H54 (cell line): ENCODE results near the gene IFNL4.

ENCODE experiments used
- DNase-seq: peaks from one replicate; pipeline ENCODE4 v3.0.0; 2011; ENCODE audit warnings: low spot score, mixed read lengths; ENCODE audit not compliant: insufficient read length
- FAIRE-seq: peaks from 3 replicates; lab custom pipeline; 2011; peaks lifted over from hg19 to GRCh38; lab: Jason Lieb, UNC
- POLR2A ChIP-seq: IDR thresholded peaks from 2 replicates; pipeline ENCODE4 v1.6.1; 2011; ENCODE audit warnings: low read depth, mild to moderate bottlenecking, low read length

IFNL4 gene

DNA sequence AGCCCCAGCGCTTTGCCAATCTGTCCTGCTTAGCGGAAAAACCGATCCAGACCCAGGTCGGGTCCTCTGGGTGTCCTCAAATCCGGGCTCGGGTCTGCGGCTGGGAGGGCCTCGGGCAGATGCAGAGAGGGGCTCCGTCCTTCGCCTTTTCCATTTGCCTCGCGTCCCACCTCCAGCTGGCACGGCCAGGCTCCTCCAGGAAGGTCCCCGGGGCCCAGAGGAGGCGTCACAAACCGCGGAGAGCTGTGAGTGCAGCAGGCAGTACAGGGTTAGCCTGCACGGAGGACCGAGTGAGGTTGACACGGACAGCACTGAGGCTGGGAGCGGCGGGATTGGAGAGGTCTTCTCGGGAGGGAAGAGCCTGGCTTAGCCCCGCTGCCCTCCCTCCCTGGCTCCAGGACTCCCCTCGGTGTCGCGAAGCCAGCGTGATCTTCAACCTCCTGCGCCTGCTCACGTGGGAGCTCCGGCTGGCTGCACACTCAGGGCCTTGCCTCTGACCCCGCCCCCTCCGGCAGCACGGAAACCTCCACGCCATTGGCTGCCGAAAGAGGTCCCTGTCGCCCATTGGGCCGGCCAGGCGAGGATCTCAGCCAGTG, 16.8 kb upstream of the IFNL4 start:
- no peak for TF ChIP-seq POLR2A
- no peak for FAIRE-seq
- no peak for DNase-seq

GRCh38 chr19:39264306-39265290, 15.9 kb upstream of the IFNL4 start:
- DNase-seq (no peak), FAIRE-seq (no peak)
- TF ChIP-seq POLR2A = no peak

DNA sequence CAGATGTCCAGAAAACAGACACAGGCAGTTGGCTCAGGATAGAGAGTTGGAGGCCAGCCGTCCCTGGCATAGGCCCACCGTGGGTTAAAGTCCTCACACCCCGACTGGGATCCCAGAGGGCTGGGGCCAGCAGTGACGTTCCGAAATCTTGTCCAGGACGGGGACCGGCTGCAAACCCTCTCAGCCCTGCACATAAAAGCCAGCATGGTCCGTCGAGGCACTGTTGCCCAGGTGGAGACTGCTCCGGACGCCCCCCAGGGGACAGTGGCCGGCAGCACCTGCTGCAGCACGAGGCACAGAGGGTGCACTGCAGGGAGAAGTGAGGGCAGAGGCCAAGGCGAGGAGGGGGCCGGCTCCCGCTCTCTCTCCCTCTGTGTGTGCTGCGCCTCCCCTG, 15.3 kb upstream of the IFNL4 start:
- no peak for FAIRE-seq
- no peak for DNase-seq
- no peak for TF ChIP-seq POLR2A

DNA sequence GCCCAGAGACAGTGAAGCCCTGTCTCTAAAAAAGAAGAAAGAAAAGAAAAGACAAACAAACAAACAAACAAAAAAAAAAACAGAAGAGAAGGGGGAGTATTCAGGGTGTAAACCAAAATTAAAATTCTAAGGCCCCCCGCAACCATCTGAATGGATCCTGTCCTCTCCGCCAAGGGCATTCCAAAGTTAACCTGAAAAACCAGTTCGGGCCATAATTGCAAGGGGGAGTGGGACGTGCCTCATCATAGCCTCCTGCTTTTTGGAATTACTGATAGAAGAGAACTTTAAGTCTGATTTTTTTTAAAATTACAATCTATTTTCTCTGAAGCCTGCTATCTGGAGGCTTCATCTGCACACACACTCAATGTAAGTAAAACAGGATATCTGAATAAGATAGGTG, 13.8 kb upstream of the IFNL4 start:
- no peak for TF ChIP-seq POLR2A
- DNase-seq = no peak
- FAIRE-seq = no peak

DNA sequence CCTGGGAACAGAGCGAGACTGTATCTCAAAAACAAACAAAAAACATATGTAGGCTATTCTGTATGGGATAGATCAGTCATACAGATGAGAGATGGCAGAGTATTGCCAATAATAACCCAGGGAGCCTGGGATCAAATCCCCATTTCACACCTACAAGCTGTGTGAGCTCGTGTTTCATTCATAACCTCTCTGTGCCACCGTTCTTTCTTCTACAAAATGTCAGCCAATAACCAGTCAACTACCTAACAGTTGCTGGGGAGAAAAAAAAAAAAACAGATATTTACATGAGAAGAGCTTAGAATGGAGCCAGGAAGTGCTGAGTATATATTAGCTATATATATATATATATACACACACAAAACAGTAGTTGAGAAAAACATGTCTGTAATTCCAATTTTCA, 13.0 kb upstream of the IFNL4 start:
- DNase-seq (no peak), FAIRE-seq (no peak)
- no peak for TF ChIP-seq POLR2A

GRCh38 chr19:39257227-39257626, 8.6 kb upstream of the IFNL4 start:
- no peak for TF ChIP-seq POLR2A
- FAIRE-seq = no peak
- no peak for DNase-seq

DNA sequence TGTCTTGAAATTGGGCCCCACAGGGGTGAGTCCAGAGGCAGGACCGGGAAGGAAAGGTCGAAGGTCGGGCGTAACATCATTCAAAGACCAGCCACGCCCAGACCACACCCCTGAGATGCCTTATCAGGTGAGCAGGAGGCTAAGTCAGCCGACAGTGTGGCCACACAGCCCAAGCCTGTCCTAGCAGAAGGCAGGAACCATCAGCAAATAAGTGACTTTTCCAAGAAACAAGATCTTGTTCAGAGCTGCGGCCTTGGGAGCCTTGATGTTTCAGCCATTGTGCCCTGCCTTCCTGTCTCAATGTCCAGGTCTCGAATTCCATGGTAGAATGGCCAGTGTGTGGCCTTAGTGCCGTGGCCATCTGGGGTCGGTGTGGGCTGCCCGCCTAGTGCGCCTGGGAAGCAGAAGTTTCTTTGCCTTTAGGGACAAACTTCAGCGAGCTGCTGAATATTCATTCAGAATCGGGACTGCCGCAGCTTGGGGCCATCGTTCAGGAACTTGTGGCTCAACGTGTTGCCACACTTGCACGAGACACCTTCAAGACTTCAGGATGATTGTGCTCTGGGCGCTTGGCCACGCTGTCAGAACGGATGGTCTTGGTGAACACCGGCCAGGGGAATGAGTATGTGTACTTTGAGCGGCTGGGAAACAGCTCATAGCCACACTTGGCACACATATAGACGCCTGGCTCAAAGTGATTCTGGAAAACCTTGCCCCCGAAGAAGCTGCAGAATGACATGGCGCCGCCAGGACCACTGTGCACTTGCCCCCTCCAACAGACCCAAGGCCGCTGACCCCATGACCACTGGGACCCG, 6.1 kb upstream of the IFNL4 start:
- no peak for DNase-seq
- no peak for FAIRE-seq
- TF ChIP-seq POLR2A = no peak

DNA sequence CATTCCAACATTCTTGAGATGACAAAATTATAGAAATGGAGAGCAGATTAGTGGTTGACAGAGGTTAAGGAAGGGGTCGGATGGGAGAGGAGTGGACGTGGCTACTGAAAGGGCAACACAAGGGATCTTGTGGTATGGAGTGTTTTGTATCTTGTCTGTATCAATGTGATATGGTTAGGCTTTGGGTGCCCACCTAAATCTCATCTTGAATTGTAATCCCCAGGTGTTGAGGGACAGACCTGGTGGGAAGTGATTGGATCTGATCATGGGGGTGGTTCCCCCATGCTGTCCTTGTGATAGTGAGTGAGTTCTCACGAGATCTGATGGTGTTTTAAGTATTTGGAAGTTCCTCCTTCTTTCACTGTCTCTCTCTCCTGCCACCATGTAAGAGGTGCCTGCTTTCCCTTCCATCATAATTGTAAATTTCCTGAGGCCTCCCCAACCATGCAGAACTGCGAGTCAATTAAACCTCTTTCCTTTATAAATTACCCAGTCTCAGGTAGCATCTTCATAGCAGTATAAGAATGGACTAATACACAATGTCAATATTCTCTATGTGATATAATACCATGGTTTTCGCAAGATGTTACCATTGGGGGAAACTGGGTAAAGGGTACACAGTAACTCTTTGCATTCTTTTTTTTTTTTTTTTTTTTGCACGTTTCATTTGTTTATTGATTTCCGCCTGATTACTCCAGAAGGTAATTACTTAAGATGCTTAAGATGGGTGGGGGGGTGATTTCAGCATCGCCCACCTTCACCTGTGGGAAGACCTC, 4.9 kb upstream of the IFNL4 start:
- no peak for FAIRE-seq
- no peak for TF ChIP-seq POLR2A
- no peak for DNase-seq

- no peak for DNase-seq
- no peak for TF ChIP-seq POLR2A
- FAIRE-seq = no peak
Measured at GRCh38 chr19:39252458-39252857, 3.8 kb upstream of the IFNL4 start.

GRCh38 chr19:39251846-39252245, 3.2 kb upstream of the IFNL4 start:
- TF ChIP-seq POLR2A = no peak
- FAIRE-seq (no peak), DNase-seq (no peak)

- no peak for FAIRE-seq
Measured at GRCh38 chr19:39251081-39251480, 2.4 kb upstream of the IFNL4 start.

GRCh38 chr19:39247701-39248664, 673 bp downstream of the IFNL4 start:
- TF ChIP-seq POLR2A = no peak
- FAIRE-seq = no peak
- DNase-seq = no peak

More at GRCh38 chr19:39251081-39251480, 2.4 kb upstream of the IFNL4 start:
- no peak for TF ChIP-seq POLR2A
- DNase-seq = no peak
